HG03565 (cell line): Measurements from ENCODE around the gene MAST4.

Source experiments
- ATAC-seq: cut with Tn5 transposase; IDR thresholded peaks from one replicate; pipeline ENCODE4 v1.9.1; 2021; ENCODE audit warnings: mild to moderate bottlenecking, moderate library complexity; ENCODE audit not compliant: unreplicated experiment

The MAST4 gene

DNA sequence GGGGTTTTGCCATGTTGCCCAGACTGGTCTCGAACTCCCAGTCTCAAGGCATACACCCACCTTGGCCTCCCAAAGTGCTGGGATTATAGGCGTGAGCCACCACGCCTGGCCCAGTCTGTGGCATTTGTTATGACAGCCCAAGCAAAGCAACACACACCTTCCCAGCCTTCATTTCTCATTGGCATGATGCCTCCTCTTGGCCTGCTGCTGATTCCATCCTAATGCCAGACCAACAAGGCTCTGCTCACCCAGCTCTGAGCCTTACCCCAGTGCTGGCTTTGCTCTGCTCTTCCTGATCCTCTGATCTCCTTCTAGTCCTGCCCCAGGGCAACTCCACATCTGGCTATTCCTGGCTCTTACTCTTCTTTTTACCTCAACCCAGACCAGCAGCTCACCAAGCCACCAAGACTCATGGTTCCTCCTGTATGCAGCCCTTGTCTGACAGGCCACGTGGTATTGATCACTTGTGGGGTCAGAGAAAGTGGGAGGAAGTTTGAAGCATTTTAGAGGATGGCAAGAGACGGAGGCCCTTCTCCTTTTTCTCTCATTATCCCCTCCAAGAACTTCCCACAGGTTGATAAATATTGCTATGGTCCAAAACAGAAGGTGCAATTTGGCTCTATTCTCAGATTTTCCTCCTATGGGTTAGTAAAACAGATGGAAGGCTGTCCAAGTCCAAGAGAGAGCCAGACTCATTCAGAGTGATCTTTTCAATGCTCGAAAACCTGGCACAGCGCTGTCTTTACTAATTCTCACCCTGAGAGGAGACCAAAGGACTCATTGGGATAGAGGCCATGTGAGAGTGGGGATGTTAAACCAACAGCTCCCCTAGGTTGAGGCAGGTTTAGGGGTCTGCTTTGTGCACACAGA lies 599.4 kb downstream of the MAST4 start:
- no peak for ATAC-seq

DNA sequence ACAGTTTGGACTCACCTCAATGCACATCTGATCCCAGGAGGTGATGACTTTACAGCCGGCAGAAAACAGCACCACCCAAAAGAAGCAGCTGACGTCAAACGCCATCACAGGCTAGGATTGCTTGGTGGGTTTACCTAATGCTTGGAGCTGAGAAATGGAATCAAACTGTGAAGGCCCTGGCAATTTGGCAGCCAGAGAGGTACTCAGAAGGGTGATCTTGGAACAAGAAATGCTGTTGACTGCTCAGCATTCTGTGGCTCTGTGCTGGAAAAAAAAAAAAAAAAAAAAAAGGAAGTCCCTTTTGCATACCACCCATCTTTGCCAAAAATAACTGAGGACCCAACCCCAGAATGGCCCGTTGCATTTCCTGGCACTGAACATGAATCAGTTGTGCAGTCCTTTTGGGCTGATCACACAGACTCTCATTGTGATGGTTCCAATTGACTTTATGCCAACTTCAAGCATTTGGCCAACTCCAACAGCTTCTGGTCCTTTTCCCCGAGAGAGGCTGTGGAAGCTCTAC lies 600.4 kb downstream of the MAST4 start, which contains the start of gene CD180:
CD180 (minus strand) TSS at position 263 of the 523 bp plus-strand sequence; CDS start at position 105, 158 bp downstream.
- ATAC-seq: no peak

DNA sequence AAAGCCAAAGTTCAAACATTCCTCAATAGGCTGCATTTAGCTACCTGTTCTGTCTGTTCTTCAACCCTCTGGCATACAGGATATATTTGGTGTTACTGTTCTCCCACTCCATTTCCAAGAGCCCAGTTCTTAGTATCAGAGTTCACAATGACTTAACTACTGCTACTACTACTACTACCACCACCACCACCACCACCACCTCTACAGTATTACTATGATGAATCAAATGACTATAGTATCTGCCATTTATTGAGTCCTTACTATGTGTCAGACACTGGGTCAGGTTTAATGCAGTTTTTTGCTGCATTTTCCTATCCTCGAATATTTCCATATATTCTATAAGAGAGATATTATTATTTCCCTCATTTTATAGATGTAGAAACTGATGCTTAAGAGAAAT lies 601.3 kb downstream of the MAST4 start:
- ATAC-seq: no peak

- ATAC-seq: no peak
These were observed 602.7 kb downstream of the MAST4 start for GRCh38 chr5:67198917-67199316.

DNA sequence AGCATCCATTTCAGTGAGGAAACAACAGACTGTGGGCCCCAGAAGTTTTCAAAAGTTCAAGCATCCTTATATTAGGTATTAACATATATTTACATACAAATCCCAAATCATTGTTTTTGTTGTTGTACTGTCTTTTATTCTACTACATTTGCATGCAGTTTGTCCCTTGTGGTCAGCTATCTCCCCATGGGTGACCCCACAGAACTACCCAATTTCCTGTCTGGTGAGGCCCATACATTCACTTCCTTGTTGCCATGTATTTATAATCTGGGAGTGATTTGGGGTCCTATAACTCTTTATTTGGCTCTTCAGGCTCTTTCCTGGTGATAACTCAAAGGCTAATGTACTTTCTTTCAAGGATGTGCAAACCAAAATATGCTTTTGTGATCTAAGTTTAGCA lies 603.7 kb downstream of the MAST4 start:
- no peak for ATAC-seq

- ATAC-seq: no peak
These were observed 604.8 kb downstream of the MAST4 start for GRCh38 chr5:67200809-67201562.

DNA sequence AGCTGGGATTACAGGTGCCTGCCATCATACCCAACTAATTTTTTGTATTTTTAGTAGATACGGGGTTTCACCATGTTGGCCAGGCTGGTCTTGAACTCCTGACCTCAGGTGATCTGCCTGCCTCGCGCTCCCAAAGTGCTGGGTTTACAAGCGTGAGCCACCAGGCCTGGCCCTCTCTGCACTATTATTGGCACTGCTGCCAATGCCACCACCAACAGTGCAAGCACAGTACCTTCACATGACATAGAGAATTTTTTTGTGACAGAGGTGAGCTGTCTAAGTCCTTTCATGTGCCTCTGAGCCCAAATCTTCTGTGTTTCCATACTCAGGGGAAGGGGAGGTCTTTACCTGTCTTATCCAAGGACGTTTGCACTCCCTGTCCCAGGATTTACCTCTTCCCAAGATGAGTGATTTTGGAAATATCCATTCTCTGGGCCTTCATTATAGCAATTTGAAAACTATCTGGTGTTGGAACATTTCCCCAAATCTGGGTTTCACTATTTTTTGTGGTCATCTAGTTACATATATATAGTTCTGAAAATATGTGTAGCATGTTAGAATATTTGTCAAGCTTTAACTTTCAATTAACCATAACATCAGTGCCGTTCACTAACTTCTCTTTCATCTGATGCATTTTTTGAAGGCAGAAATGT lies 605.8 kb downstream of the MAST4 start:
- no peak for ATAC-seq

DNA sequence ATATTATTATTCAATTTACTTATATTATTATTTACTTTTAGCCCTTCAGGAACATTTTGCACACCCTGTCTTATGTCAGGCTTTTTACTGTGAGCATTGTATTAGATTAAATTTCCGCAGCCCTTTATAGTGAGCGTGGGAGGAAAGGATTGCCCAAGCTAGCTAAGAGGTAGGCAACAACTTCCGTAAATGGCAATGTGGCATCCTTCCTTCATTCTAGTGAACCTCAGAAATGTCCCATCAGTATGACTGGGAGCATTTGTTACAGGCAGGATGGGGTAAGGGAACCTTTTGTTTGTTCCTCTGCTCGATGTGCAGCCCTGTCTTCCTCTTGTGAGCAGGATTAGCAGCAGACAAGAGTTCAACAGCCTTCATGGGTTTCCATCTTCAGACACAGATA lies 606.6 kb downstream of the MAST4 start:
- no peak for ATAC-seq

GRCh38 chr5:67203701-67204074 lies 607.5 kb downstream of the MAST4 start:
- ATAC-seq: no peak

DNA sequence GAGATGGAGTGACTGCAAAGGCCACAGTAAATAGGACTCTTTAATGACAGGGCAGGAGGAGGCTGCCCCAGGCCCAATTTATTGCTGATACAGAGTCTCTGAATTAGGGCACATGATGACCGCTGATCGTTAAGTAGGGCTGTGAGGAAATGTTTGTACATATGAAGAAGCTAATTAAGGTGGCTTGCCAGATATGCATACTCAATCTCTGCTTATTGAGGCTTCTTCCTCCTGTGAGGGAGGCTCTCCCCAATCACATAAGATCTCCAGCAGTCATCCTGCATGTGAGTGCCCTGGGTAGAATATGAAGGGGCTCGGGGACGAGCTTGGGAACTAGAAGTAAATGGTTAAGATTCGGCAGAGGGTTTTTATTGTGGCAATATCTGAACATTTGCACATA lies 608.6 kb downstream of the MAST4 start:
- ATAC-seq: no peak

- ATAC-seq: no peak
These were observed 609.8 kb downstream of the MAST4 start for GRCh38 chr5:67205981-67206380.

DNA sequence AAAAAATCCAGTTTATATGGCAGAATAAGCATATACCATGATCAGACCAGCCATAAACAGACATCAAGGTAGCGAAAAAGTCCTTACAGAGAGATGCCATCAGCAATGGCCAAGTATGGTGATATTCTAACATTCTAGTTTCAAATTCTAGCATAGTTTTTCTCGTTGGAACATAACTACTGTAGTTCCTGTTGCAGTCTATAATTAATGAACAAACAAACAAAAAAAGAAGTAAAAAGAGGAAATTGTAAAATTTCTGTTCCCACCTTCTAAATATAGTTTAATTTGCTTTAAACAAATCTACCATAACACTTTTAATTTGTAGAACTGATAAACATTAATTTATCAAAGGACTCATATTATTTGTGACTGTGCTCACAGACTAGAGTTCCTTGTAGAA lies 610.3 kb downstream of the MAST4 start:
- ATAC-seq: peak; percentile 13

DNA sequence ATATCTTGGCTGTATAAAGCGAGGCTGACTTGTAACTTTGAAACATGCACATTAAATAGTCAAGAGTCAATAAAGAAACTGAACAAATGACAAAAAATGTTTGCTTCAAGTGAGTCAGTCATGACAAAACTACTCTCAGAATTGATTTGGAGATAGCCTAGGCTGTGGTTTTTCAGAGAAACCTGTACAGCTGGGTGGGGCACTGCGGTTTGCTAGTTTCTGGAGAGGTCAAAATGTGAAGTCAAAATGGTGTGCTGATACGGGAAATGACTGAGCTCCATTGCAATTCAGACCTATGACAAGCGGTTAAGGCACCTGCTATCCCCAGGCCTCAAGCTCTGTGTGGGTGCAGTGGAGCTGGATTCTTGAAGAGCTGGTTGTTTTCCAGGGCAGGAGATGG lies 610.7 kb downstream of the MAST4 start:
- ATAC-seq: peak; percentile 80

- ATAC-seq: no peak
These were observed 612.2 kb downstream of the MAST4 start for GRCh38 chr5:67208403-67208802.

- ATAC-seq: peak; percentile 23
These were observed 613.1 kb downstream of the MAST4 start for GRCh38 chr5:67209141-67209771.

- ATAC-seq: no peak
These were observed 615.7 kb downstream of the MAST4 start for GRCh38 chr5:67211926-67212325.

DNA sequence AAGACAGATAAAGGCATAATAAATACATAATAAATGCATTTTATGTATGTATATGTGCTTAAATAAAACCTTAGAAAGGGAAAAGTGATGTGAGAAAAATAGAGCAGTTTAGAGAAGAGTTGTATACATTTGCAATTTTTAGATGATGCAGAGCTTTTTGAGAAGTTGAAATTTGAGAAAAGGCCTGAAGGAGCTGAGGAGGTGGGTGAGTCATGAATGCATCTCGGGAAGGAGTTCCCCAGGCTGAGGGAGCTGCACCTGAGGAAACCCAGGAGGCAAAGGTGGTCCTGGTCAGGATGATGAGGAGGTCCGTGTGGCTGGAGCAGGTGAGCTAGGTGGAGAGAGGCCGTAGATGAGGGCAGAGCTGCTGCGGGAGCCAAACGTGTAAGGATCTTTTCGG lies 617.8 kb downstream of the MAST4 start:
- ATAC-seq: no peak

- ATAC-seq: no peak
These were observed 618.7 kb downstream of the MAST4 start for GRCh38 chr5:67214707-67215447.

- ATAC-seq: peak; percentile 100
These were observed 619.6 kb downstream of the MAST4 start for GRCh38 chr5:67215519-67216471.
